ENCODE results near the gene EPDR1.
A peak's percentile ranks its signal among the peaks of the same experiment; 100 is the strongest.

Gene EPDR1

DNA sequence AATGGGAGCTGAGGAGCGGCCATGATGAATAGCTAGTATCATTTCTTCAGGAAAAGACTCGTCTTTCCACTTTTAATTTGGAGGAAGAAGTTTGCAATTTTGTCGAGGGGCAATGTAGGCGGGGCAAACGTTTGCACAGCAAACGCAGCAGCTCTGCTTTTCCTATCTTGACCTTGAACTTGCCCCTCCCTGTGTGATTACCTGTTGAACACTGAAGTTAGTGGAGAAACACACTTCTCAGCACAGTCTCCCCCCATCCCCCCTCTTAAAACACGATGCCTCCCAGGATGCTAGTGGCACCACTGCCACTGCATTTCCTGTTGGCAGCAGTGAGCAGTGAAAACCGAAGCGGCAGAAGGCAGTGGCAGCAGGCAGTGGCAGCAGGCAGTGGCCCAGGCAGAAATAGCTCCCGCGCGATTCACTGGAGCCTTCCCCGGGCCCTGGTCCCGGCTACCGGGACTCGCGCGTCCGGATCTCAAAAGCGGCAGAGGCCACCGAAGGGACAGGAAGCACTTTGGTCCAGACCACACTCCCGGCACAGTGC, at the start of gene EPDR1:
EPDR1 (plus strand) TSS at position 336 of the 544 bp plus-strand sequence. CDS start 300 bp downstream, outside the sequence.
- Mint-ChIP-seq H3K36me3 (no peaks in the 10 kb centered on the region), H3K4me3 (peak within 1 kb of the TSS; percentile 66), H3K4me1 (peaks cover 15% of the 10 kb centered on the region), H3K27ac (no peak within 1 kb of the TSS), H3K9me3 (no peaks in the 10 kb centered on the region)
- DNase-seq (ENCODE audit: low spot score in 2 of 2), result peak in 1 of 2 donors; percentile 61
- ATAC-seq, result peak; percentile 68

DNA sequence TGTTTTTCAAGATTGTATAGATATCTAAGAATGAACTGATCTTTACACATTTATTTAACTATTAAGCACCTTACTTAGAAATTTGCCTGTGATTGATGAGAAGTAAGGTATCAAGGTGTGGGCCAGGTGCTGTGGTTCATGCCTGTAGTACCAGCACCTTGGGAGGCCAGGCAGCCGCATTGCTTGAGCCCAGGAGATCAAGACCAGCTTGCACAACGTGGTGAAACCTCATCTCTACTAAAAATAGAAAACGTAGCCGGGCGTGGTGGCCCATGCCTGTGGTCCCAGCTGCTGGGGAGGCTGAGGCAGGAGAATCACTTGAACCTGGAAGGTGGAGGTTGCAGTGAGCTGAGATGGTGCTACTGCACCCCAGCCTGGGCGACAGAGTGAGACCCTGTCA, 38.4 kb upstream of the EPDR1 start:
- Mint-ChIP-seq H3K4me1 (no peaks in the 10 kb centered on the region), H3K9me3 (peaks cover 3% of the 10 kb centered on the region), H3K36me3 (peaks cover 4% of the 10 kb centered on the region), H3K4me3 (no peak overlapping the region), H3K27ac (no peak overlapping the region)
- DNase-seq (ENCODE audit: low spot score in 2 of 2) (no peak), ATAC-seq (no peak)

DNA sequence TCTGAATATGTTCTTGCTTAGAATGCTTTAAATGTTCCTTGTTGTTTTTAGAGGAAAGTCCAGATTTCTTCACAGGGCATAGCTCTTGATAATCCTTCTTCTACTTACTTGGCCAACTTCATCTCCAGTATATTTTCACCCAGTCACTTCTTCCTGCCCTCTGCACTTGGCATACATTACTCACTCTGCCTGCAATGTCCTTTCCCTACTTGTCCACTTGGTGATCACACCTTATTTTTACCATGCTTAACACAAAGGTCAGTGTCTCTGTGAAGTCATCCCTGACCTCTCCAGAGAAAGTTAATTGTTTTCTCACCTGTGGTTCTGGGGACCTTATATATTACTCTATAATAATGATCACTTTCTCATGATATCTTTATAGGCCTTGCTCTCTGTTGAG, 27.1 kb upstream of the EPDR1 start:
- no peak for DNase-seq (ENCODE audit: low spot score in 2 of 2)
- H3K4me3 Mint-ChIP-seq, result no peak overlapping the region
- H3K36me3 Mint-ChIP-seq, result no peaks in the 10 kb centered on the region
- no peaks in the 10 kb centered on the region for H3K9me3 Mint-ChIP-seq
- ATAC-seq, result no peak
- no peaks in the 10 kb centered on the region for H3K4me1 Mint-ChIP-seq
- H3K27ac Mint-ChIP-seq, result no peak overlapping the region

DNA sequence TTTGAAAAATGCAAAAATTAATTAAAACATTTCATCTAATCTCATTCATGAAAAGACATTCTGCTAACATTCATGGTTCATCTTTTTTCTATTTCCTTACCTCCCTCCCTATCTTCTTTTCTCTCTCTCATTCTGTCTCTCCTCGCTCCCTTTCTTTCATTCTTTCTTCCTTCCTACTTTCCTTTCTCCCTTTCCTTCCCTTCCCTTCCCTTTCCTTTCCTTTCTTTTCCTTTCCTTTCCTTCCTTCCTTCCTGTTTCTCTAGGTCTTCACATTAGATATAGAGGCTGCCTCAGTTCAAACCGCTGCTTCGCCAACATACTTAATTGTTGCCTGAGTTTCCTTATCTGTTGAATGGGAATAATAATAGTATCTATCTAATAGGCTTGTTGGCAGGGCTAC, 25.8 kb upstream of the EPDR1 start:
- H3K27ac Mint-ChIP-seq, result no peak overlapping the region
- no peak for DNase-seq (ENCODE audit: low spot score in 2 of 2)
- H3K4me1 Mint-ChIP-seq, result no peaks in the 10 kb centered on the region
- H3K9me3 Mint-ChIP-seq, result no peaks in the 10 kb centered on the region
- H3K4me3 Mint-ChIP-seq, result no peak overlapping the region
- H3K36me3 Mint-ChIP-seq, result no peaks in the 10 kb centered on the region
- no peak for ATAC-seq

DNA sequence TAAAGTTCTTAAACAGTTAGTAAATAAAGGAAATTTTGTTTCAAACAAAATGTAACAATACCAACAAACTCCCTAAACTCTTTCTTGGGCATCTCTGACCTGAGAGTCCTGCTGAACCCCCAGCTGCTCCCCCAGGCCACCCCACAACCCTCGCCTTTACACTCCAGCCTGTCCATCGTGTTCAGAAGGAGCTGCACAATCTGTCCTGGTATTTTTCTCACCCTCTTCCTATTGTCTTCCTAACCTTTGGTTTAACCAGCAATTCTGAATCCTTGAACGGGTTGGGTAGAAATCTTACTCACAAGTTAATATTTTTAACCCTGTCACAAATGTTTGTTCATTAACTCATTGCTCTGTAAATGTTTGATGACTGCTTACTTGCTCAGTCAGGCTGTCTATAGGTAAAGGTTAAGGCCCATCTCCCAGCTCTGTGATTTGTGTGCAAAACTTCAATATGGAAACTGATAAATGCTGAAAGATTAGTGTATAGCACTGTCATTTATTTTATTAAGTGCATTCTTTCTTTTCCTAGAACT, 20.7 kb upstream of the EPDR1 start:
- Mint-ChIP-seq H3K36me3 (no peaks in the 10 kb centered on the region), H3K4me3 (no peak overlapping the region), H3K4me1 (no peaks in the 10 kb centered on the region), H3K9me3 (no peaks in the 10 kb centered on the region), H3K27ac (no peak overlapping the region)
- ATAC-seq (no peak), DNase-seq (ENCODE audit: low spot score in 2 of 2) (no peak)

DNA sequence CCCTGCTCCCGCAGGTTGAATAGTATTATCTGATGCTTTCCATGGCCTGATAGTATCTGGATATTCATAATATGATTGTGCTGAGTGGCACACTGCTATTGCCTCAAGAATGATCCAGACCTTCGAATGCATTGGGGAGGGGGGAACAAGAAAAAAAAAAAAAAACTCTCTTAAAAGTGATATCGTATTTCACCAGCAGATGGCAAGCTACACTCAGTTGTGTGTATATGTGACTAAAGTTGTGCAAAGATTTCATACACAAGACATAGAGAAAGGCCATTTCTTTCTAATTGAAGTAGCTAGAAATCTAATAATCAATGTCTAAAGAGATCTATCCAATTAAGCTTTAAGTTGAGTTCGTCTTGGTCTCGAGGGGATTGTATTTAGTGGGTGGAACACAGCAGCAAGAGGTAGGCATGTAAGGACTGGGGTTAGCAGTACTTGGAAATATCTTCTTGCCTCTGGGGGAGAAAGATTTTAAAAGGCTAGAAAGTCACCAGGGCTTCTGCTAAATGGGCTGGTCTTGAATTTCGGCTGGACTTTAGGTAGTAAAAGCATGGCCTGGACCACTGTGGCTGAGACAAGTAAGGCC, 19.1 kb upstream of the EPDR1 start:
- Mint-ChIP-seq H3K9me3 (no peaks in the 10 kb centered on the region), H3K36me3 (no peaks in the 10 kb centered on the region), H3K4me3 (no peak overlapping the region), H3K4me1 (no peaks in the 10 kb centered on the region), H3K27ac (no peak overlapping the region)
- no peak for DNase-seq (ENCODE audit: low spot score in 2 of 2)
- no peak for ATAC-seq

DNA sequence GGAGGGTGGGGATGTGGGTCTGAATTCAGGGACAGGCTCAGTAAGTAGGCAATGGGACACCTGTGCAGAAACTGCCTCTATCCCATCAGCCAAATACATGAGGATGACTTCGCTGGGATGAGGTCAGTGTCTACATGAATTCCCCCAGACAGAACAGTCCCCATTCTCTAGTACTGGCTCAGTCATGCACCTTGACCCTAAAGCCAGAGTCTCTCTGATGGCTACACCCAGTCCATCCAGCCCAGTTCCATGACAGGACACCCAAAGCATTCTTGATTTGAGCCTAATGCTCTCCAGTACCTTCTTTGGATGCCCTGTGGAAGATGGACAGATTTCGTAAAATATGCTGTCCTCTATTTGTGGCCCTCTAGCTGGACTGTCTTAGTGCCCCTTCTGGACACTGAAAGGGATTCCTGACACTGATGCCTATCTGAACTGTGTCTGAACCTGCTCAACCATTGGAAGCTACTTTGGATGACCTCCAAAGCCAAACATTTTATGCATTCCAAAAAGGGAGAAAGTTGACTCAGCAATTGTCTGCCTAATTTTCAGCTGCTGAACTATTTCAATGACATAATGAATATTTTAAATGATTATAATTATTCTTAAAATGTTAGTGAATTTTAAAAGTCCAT, 18.4 kb upstream of the EPDR1 start:
- Mint-ChIP-seq H3K9me3 (no peaks in the 10 kb centered on the region), H3K4me3 (no peak overlapping the region), H3K27ac (no peak overlapping the region), H3K4me1 (no peaks in the 10 kb centered on the region), H3K36me3 (no peaks in the 10 kb centered on the region)
- ATAC-seq, result peak; percentile 31
- no peak for DNase-seq (ENCODE audit: low spot score in 2 of 2)

DNA sequence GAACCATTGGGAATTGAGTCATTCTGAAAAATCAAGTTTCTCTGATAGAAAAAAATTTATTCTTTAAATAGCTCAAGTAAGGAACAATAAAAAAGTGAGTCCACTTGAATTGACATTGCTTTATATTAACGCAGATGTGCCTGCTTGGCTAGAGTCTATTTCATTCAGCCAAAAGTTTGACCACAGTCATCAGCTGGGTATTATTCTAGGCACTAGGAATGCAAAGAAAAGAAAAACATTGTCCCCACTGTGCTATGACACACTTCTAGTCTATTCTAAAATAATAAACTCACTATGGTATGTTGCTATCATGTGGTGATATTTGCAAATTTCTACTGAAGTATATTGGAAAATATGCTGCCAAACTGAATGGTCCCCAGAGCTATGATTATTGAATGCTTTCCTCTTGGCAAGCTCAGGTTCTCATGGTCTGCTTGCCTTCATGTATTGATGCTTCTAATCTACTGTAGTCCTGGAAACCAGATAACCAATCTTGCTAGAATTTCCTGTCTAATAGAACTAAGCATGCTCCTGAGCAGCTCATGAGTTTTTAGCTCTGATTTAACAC, 12.1 kb upstream of the EPDR1 start:
- Mint-ChIP-seq H3K4me1 (no peaks in the 10 kb centered on the region), H3K27ac (no peak overlapping the region), H3K4me3 (no peak overlapping the region), H3K36me3 (no peaks in the 10 kb centered on the region), H3K9me3 (no peaks in the 10 kb centered on the region)
- ATAC-seq, result no peak
- no peak for DNase-seq (ENCODE audit: low spot score in 2 of 2)

DNA sequence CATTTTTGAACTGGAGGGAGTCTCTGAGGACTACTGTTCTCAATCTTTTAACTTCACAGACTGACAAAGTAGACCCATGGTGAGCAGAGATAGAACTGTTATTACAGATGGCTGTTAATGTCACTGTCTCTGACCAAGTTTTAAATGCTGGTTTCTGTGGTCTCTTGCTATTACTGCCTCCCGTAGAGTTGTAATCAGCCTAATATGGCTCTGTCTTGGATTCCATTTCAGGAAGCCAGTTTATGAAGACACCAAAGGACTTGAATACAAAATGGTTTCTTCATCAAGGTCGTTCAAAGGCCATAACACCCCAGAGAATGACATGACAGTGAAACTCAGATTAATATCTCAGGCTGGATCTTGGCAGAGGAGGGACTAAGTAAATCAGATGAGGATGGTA, 7.7 kb upstream of the EPDR1 start:
- Mint-ChIP-seq H3K4me1 (peaks cover 15% of the 10 kb centered on the region), H3K9me3 (no peaks in the 10 kb centered on the region), H3K4me3 (no peak overlapping the region), H3K27ac (no peak overlapping the region), H3K36me3 (no peaks in the 10 kb centered on the region)
- ATAC-seq (no peak), DNase-seq (ENCODE audit: low spot score in 2 of 2) (no peak)

DNA sequence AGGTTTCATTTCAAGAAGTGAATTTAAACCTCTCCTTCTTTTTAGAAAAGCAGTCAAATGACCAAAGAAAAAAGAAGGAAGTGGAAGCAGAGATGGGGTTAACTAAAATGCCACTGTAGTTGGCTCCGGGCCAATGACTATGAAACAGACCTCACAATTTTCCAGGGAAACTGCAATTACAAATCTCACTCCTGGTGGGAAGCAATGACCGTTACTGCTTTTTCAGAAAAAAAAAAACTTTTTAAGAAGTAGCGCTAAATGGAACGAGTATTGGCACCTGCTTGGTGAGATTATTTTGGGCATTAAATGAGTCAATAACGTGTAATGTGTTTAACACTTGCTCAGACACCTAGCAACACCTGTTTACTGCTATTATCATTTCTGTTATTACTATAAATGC, 5.0 kb upstream of the EPDR1 start:
- Mint-ChIP-seq H3K4me1 (peaks cover 15% of the 10 kb centered on the region), H3K36me3 (no peaks in the 10 kb centered on the region), H3K9me3 (no peaks in the 10 kb centered on the region), H3K4me3 (peak overlapping the region; percentile 51), H3K27ac (no peak overlapping the region)
- ATAC-seq, result peak; percentile 45
- no peak for DNase-seq (ENCODE audit: low spot score in 2 of 2)

DNA sequence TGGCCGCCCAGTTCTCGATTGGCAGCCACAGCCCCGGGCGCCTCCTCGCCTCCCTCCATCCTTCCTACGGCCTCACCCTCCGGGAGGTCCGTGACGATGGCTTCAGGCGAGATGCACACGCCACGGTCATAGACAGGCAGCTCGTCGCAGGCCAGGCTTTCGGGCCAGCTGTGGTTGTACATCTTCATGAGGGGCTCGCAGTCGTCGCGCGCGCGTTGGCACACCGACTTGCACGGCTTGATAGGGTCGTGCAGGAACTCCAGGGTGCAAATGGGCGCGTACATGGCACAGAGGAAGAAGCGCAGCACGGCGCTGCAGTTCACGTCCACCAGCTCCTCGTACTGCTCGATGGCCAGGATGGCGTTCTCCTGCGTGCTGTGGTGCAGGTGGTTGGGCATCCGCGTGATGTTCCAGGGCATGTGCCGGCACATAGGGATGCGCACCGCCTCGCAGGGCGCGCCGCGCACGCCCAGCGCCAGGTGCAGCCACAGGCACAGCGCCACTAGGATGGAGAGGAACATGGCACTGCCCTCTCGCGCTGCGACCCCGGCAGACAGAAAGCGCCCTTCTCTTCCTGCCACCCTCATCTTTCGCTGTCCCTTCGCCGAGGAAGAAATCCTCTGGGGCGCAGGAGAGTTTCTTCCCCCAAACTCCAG, 4.3 kb upstream of the EPDR1 start:
- H3K4me1 Mint-ChIP-seq, result peaks cover 15% of the 10 kb centered on the region
- ATAC-seq (peak; percentile 3), DNase-seq (ENCODE audit: low spot score in 2 of 2) (peak in 1 of 2 donors; percentile 49)
- H3K27ac Mint-ChIP-seq, result no peak overlapping the region
- H3K4me3 Mint-ChIP-seq, result peak overlapping the region; percentile 51
- H3K9me3 Mint-ChIP-seq, result no peaks in the 10 kb centered on the region
- no peaks in the 10 kb centered on the region for H3K36me3 Mint-ChIP-seq

DNA sequence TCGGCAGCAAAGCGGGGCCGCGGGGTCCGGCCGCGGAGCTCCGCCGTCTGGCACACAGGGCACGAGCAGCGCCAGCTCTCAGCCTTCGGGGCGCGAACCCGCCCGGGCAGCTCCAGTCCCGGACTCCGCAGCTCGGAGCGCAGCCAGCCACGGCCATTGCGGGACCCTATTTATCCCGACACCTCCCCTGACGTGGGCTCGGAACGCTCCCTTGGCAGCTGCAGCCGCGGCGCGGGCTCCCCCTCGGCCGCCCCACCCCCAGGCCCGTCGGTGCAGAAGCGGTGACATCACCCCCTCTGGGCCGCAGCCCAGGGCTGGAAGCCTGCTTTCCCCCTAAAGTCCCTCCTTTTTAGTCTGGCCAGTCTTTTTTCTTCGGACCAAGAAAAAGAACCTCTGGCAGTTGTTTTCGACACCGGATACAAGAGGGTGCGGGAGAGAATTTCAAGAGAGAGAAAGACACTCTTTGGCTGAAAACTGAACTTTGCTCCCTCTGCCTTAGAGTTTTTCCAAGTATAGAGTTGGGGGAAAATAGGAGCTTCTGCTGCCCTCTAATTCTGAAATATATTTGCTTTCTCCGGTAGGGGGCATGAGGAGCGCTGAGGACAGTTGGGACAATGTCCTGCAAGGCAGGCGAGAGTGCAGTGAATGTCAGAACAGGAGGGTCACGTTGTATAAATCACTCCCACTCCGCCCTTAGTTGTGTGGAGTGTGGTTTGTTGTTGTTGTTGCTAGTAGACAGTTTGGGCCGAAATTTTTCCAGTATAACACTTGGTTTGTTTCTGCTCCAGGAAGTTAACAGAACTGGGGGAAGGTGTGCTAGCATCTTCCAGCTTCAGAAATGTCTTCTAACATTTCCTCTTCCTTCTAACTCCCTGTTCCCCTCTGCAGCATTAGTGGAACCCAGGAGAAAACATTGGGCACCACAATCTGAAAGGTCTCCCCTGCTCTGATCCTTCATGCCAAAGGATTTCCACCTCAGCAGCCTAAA, 3.5 kb upstream of the EPDR1 start, which contains the start of gene SFRP4:
SFRP4 (minus strand) TSS at position 145 of the 988 bp plus-strand sequence. CDS start 280 bp downstream, outside the sequence.
- Mint-ChIP-seq H3K27ac (no peak within 1 kb of the TSS), H3K9me3 (no peaks in the 10 kb centered on the region), H3K4me3 (peak within 1 kb of the TSS; percentile 51), H3K4me1 (peaks cover 15% of the 10 kb centered on the region), H3K36me3 (no peaks in the 10 kb centered on the region)
- ATAC-seq, result peak; percentile 22
- peak in 1 of 2 donors; percentile 49 for DNase-seq (ENCODE audit: low spot score in 2 of 2)

DNA sequence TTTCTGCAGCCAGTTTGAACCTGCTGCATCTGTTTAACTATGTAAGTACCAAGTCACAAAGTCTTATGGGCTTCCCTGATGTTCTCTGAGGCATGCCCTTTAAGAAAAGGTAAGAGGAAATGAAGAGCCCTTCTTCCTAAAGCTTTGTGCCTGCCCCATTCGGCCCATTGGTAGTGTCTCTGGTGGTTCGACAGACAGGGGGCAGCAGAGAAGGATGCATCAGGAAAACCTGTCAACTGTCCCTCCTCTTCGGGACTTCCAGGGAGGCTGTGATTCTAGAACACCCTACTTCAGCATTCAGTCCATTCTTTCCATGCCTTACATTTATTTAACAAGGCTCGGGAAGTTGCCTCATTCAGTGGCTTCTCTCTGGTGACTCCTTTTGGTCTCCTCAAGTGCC, 1.9 kb upstream of the EPDR1 start:
- Mint-ChIP-seq H3K27ac (no peak overlapping the region), H3K9me3 (no peaks in the 10 kb centered on the region), H3K4me1 (peaks cover 15% of the 10 kb centered on the region), H3K36me3 (no peaks in the 10 kb centered on the region), H3K4me3 (no peak overlapping the region)
- ATAC-seq (no peak), DNase-seq (ENCODE audit: low spot score in 2 of 2) (no peak)

Measured in stimulated activated effector memory CD8-positive, alpha-beta T cell treated with anti-CD3 and anti-CD28 coated beads, Interleukin-12 subunit alpha, Interleukin-12 subunit beta, amount 100 ng/mL, for 72 hours (primary cell).